Endothelial cell of umbilical vein (primary cell): Measurements from ENCODE around the gene ACE. TPM values are rescaled to one million over a fixed set of nuclear protein-coding genes. Genes with fewer than 3 reads are reported as not detected.

Experiments used
- BruUV-seq: library from RNA; stranded (reverse); fragments of 400-500 nt; replicated peaks from 2 replicates; lab custom pipeline; 2021; lab: Mats Ljungman, UMichigan
- CTCF ChIA-PET: fragments of 300-600, 350-600 bp; sonication (Branson Sonifier 250); formaldehyde crosslinking; loops from one replicate; lab custom pipeline; 2021; ENCODE audit warnings: antibody characterized with exemption, inconsistent platforms; lab: Charles Lee
- POLR2A ChIA-PET: fragments of 300-600, 350-600 bp; sonication (Branson Sonifier 250); formaldehyde crosslinking; loops from one replicate; lab custom pipeline; 2021; ENCODE audit warnings: antibody characterized with exemption, inconsistent platforms; lab: Charles Lee
- DNase-seq: peaks from one replicate; pipeline ENCODE4 v3.0.0-alpha.2; 2011; ENCODE audit warnings: low read depth, low spot score
- FAIRE-seq: peaks from 2 replicates; lab custom pipeline; 2011; peaks lifted over from hg19 to GRCh38; lab: Jason Lieb, UNC
- H2AFZ ChIP-seq: 2 replicates; pipeline ENCODE4 v1.6.0; 2012; ENCODE audit warnings: low read depth, low read length, control low read depth, inconsistent platforms
- H3K27ac ChIP-seq: 2 replicates; pipeline ENCODE4 v1.5.1; 2011; ENCODE audit warnings: low read depth, mild to moderate bottlenecking, control low read depth, low read length, moderate library complexity; ENCODE audit not compliant: insufficient read depth
- H3K27me3 ChIP-seq, 2 experiments: 2 replicates each; pipeline versions ENCODE4 v1.6.0 to v1.6.1; 2011; ENCODE audit warnings: low read length in 2 of 2, mixed read lengths in 1 of 2; ENCODE audit not compliant: control insufficient read depth in 2 of 2, insufficient read depth in 2 of 2
- H3K36me3 ChIP-seq, 2 experiments: 2 replicates in 1 of 2; 3 replicates in 1 of 2; pipeline ENCODE4 v1.5.1; 2011; ENCODE audit warnings: low read length in 2 of 2, mild to moderate bottlenecking in 1 of 2, moderate library complexity in 1 of 2; ENCODE audit not compliant: control insufficient read depth in 2 of 2, insufficient read depth in 2 of 2; ENCODE audit errors: extremely low read depth in 1 of 2
- H3K4me1 ChIP-seq: 3 replicates; pipeline ENCODE4 v1.5.1; 2011; ENCODE audit warnings: mild to moderate bottlenecking, low read length; ENCODE audit not compliant: control insufficient read depth, insufficient read depth; ENCODE audit errors: extremely low read depth
- H3K4me2 ChIP-seq: 2 replicates; pipeline ENCODE4 v1.6.1; 2011; ENCODE audit warnings: low read length, control low read depth, mixed read lengths; ENCODE audit not compliant: insufficient read depth
- H3K4me3 ChIP-seq, 3 experiments: fragments of 200-600 bp in 1 of 3; sonication (generic), shearing (Covaris generic) in 1 of 3; replicated peaks in 1 of 3; 2 replicates each; pipeline ENCODE4 v1.5.1; 2011 to 2016; ENCODE audit warnings: control low read depth in 3 of 3, low read length in 3 of 3, mild to moderate bottlenecking in 2 of 3, inconsistent platforms in 1 of 3, low read depth in 1 of 3, moderate library complexity in 1 of 3; ENCODE audit not compliant: insufficient read depth in 1 of 3
- H3K79me2 ChIP-seq: 2 replicates; pipeline ENCODE4 v1.6.0; 2012; ENCODE audit warnings: low read length, inconsistent platforms; ENCODE audit not compliant: control insufficient read depth, insufficient read depth
- H3K9ac ChIP-seq: replicated peaks from 2 replicates; pipeline ENCODE3; 2011; ENCODE audit warnings: low read length, control low read depth; ENCODE audit not compliant: insufficient read depth; ENCODE audit errors: extremely low read depth
- H3K9me1 ChIP-seq: replicated peaks from 3 replicates; pipeline ENCODE4 v1.6.0; 2011; ENCODE audit warnings: mild to moderate bottlenecking, low read length; ENCODE audit not compliant: control insufficient read depth, insufficient read depth; ENCODE audit errors: extremely low read depth
- H3K9me3 ChIP-seq: replicated peaks from 2 replicates; pipeline ENCODE4 v1.5.1; 2012; ENCODE audit warnings: low read length, inconsistent platforms; ENCODE audit not compliant: control insufficient read depth, insufficient read depth
- H4K20me1 ChIP-seq: replicated peaks from 2 replicates; pipeline ENCODE3; 2011; ENCODE audit warnings: mild to moderate bottlenecking, low read length; ENCODE audit not compliant: control insufficient read depth, insufficient read depth; ENCODE audit errors: extremely low read depth
- EZH2 ChIP-seq: IDR thresholded peaks from 2 replicates; pipeline ENCODE4 v1.6.1; 2012; ENCODE audit warnings: borderline replicate concordance, low read depth, mild to moderate bottlenecking, moderate library complexity, low read length, inconsistent platforms; ENCODE audit not compliant: severe bottlenecking
- FOS ChIP-seq: IDR thresholded peaks from 2 replicates; pipeline ENCODE4 v1.6.1; 2011; ENCODE audit warnings: mild to moderate bottlenecking, low read length, moderate library complexity, borderline replicate concordance; ENCODE audit not compliant: insufficient read depth
- GATA2 ChIP-seq: IDR thresholded peaks from 2 replicates; pipeline ENCODE4 v1.7.0; 2011; ENCODE audit warnings: low read depth, mild to moderate bottlenecking, moderate library complexity, mixed read lengths, low read length; ENCODE audit not compliant: insufficient read length, insufficient read depth
- JUN ChIP-seq: IDR thresholded peaks from 2 replicates; pipeline ENCODE4 v1.6.1; 2011; ENCODE audit warnings: borderline replicate concordance, low read depth; ENCODE audit not compliant: insufficient read length, insufficient read depth
- MAX ChIP-seq: IDR thresholded peaks from 2 replicates; pipeline ENCODE4 v1.6.1; 2011; ENCODE audit not compliant: insufficient read depth, insufficient read length
- MYC ChIP-seq: IDR thresholded peaks from one replicate; pipeline ENCODE4 v1.6.1; 2011; ENCODE audit warnings: mild to moderate bottlenecking, low read depth, low read length
- POLR2A ChIP-seq: IDR thresholded peaks from 2 replicates; pipeline ENCODE4 v1.6.1; 2012; ENCODE audit warnings: low read depth, mild to moderate bottlenecking, control low read depth, low read length
- POLR2AphosphoS5 ChIP-seq: IDR thresholded peaks from 2 replicates; pipeline ENCODE4 v1.6.1; 2012; ENCODE audit warnings: low read depth, mild to moderate bottlenecking, control low read depth, low read length, moderate library complexity; ENCODE audit not compliant: insufficient read depth
- dilution Hi-C: fragments of 300-500 bp; cut with MboI; formaldehyde crosslinking; loops from one replicate; pipeline ENCODE4 v1.15.0; 2019; ENCODE audit warnings: low sequenced_read_pairs; ENCODE audit not compliant: extremely low pct_ligation_motif_present
- intact Hi-C: fragments of 100-400 bp; cut with micrococcal nuclease; formaldehyde crosslinking; loops from one replicate; pipeline ENCODE4 v1.10.0; 2022
- polyA plus RNA-seq, 4 experiments: library from polyadenylated mRNA; depleted of rRNA in 3 of 4; stranded (reverse) in 3 of 4; unstranded in 1 of 4; fragments of >200 nt; gene quantifications; 2 replicates each; pipeline versions ENCODE4 v1.2.1 to v1.2.3, GENCODE V29; 2011 to 2012; ENCODE audit warnings: missing spikeins in 1 of 4
- total RNA-seq: library from RNA; stranded (reverse); gene quantifications from 2 replicates; pipeline ENCODE4 v1.2.3, GENCODE V29; 2021
- TF ChIP-seq, protein P1 (sequence below), 2 donors: IDR thresholded peaks; 1 replicate in 1 of 2; 2 replicates in 1 of 2; pipeline ENCODE4 v1.5.1; 2011; ENCODE audit warnings: low read length in 2 of 2, mild to moderate bottlenecking in 2 of 2, moderate library complexity in 2 of 2, control low read depth in 1 of 2, inconsistent platforms in 1 of 2, low read depth in 1 of 2; ENCODE audit not compliant: insufficient read depth in 1 of 2; ENCODE audit errors: extremely low read depth in 1 of 2

ACE gene
- total and polyA plus RNA-seq, 2 donors (not counting 3 experiments of a cell fraction or from before 2014, with no cell fraction given) = 63.4 to 207 TPM

- CTCF ChIA-PET = interaction anchor here (1.3 to 7.4 kb wide), 5 partner anchors 8 to 41 kb away, joined by 3 to 134 read pairs (median 17); partner anchors contain the start of gene ACE
- intact Hi-C loops (no loop called here), dilution Hi-C loops (no loop called here)
- peaks cover 35% of the 10 kb centered on the region for H3K4me1 ChIP-seq
- H3K4me3 ChIP-seq = peak overlapping the region; percentile 2 to 49 (median 44)
- BruUV-seq = no TSS peak
- POLR2A ChIA-PET = interaction anchor here (0.6 to 1.5 kb wide), 3 partner anchors 14 to 51 kb away, joined by 3 read pairs; no protein-coding TSS in a partner anchor
- no peaks in the 10 kb centered on the region for H3K79me2 ChIP-seq
- DNase-seq = peak; percentile 61
- no peak for TF ChIP-seq MYC
- TF ChIP-seq, protein P1, sequence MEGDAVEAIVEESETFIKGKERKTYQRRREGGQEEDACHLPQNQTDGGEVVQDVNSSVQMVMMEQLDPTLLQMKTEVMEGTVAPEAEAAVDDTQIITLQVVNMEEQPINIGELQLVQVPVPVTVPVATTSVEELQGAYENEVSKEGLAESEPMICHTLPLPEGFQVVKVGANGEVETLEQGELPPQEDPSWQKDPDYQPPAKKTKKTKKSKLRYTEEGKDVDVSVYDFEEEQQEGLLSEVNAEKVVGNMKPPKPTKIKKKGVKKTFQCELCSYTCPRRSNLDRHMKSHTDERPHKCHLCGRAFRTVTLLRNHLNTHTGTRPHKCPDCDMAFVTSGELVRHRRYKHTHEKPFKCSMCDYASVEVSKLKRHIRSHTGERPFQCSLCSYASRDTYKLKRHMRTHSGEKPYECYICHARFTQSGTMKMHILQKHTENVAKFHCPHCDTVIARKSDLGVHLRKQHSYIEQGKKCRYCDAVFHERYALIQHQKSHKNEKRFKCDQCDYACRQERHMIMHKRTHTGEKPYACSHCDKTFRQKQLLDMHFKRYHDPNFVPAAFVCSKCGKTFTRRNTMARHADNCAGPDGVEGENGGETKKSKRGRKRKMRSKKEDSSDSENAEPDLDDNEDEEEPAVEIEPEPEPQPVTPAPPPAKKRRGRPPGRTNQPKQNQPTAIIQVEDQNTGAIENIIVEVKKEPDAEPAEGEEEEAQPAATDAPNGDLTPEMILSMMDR (IDR thresholded peaks at IDR 0.05; ENCODE audit: extremely low read depth in 1 of 2, insufficient read depth in 1 of 2, low read depth in 1 of 2, low read length in 2 of 2) = no peak
- no peak for TF ChIP-seq JUN
- no peak for TF ChIP-seq FOS
- TF ChIP-seq POLR2A = no peak
- no peak for TF ChIP-seq EZH2
- TF ChIP-seq GATA2 = no peak
- TF ChIP-seq MAX = no peak
- no peak for TF ChIP-seq POLR2AphosphoS5
- H3K9me3 ChIP-seq = no peaks in the 10 kb centered on the region
- FAIRE-seq = peak; percentile 21
- H3K9me1 ChIP-seq = no peaks in the 10 kb centered on the region
- H3K27ac ChIP-seq = peak overlapping the region; percentile 80
- H3K9ac ChIP-seq = peak overlapping the region; percentile 92
- H3K4me2 ChIP-seq = peak overlapping the region; percentile 54
- no peaks in the 10 kb centered on the region for H3K27me3 ChIP-seq
- no peaks in the 10 kb centered on the region for H4K20me1 ChIP-seq
- H2AFZ ChIP-seq = peak overlapping the region; percentile 16
- no peaks in the 10 kb centered on the region for H3K36me3 ChIP-seq
These were observed 31.3 kb upstream of the ACE start for GRCh38 chr17:63445571-63445953.
